HK-2 (cell line): ENCODE data around the gene NPAS1.
"Not testable (repeated sequence)": the region's sequence is repeated elsewhere in the genome, so short reads cannot be mapped to it uniquely, and the experiment has no call there.

ENCODE experiments used
- DNase-seq: peaks from one replicate; pipeline ENCODE4 v3.0.0-alpha.2; 2018; ENCODE audit not compliant: unreplicated experiment

Gene NPAS1

GRCh38 chr19:47078351-47078750, 58.7 kb downstream of the NPAS1 start:
- not testable (repeated sequence) for DNase-seq

- DNase-seq: no peak
These were observed 61.5 kb downstream of the NPAS1 start for GRCh38 chr19:47081095-47081494.

GRCh38 chr19:47082493-47082892, 62.9 kb downstream of the NPAS1 start:
- no peak for DNase-seq

GRCh38 chr19:47084879-47085439, 65.3 kb downstream of the NPAS1 start:
- no peak for DNase-seq

GRCh38 chr19:47086280-47086679, 66.6 kb downstream of the NPAS1 start:
- no peak for DNase-seq

GRCh38 chr19:47089767-47090350, 70.2 kb downstream of the NPAS1 start:
- no peak for DNase-seq

- DNase-seq: no peak
These were observed 73.6 kb downstream of the NPAS1 start for GRCh38 chr19:47093254-47093653.

GRCh38 chr19:47093841-47094240, 74.2 kb downstream of the NPAS1 start:
- no peak for DNase-seq

- no peak for DNase-seq
These were observed 75.2 kb downstream of the NPAS1 start for GRCh38 chr19:47094557-47095475.
